B cell (primary cell): Measurements from ENCODE around the gene SNCB. TPM values are rescaled to one million over a fixed set of nuclear protein-coding genes. Genes with fewer than 3 reads are reported as not detected.

Source experiments
- ATAC-seq: fragments of 200-7000 bp; cut with Tn5 transposase; one replicate; pipeline ENCODE4 v1.10.0; 2021; ENCODE audit warnings: low read depth, mild to moderate bottlenecking, moderate number of reproducible peaks, moderate library complexity
- CTCF ChIA-PET: fragments of 350-600 bp; sonication (Branson Sonifier 250); formaldehyde crosslinking; loops from one replicate; lab custom pipeline; 2021; ENCODE audit warnings: antibody characterized with exemption, inconsistent platforms; lab: Charles Lee
- POLR2A ChIA-PET: fragments of 350-600 bp; sonication (Branson Sonifier 250); formaldehyde crosslinking; loops from one replicate; lab custom pipeline; 2021; ENCODE audit warnings: antibody characterized with exemption; lab: Charles Lee
- DNase-seq: peaks from one replicate; pipeline ENCODE4 v3.0.0; 2013
- H2AFZ ChIP-seq: 2 replicates; pipeline ENCODE4 v1.6.1; 2012; ENCODE audit warnings: mild to moderate bottlenecking, low read depth, low read length; ENCODE audit not compliant: insufficient read depth, poor library complexity, severe bottlenecking
- H3K27ac ChIP-seq, 2 donors: 1 replicate in 1 of 2; 2 replicates in 1 of 2; pipeline ENCODE4 v1.5.1; 2012 to 2013; ENCODE audit warnings: low read length in 2 of 2, mild to moderate bottlenecking in 2 of 2, moderate library complexity in 1 of 2
- H3K27me3 ChIP-seq, 4 experiments: fragments of 200-600 bp in 1 of 4; sonication (generic) in 1 of 4; replicated peaks in 1 of 4; 1 replicate in 2 of 4; 2 replicates in 2 of 4; pipeline versions ENCODE4 v1.6.1 to v1.7.0; 2013 to 2016; ENCODE audit warnings: low read length in 3 of 4, mild to moderate bottlenecking in 2 of 4, mixed read lengths in 1 of 4, moderate library complexity in 1 of 4; ENCODE audit not compliant: insufficient read depth in 4 of 4, control insufficient read depth in 3 of 4; ENCODE audit errors: control extremely low read depth in 1 of 4
- H3K36me3 ChIP-seq, 2 experiments: replicated peaks in 1 of 2; 1 replicate in 1 of 2; 2 replicates in 1 of 2; pipeline versions ENCODE4 v1.6.1 to v1.7.1; 2013; ENCODE audit warnings: low read length in 1 of 2; ENCODE audit not compliant: insufficient read depth in 2 of 2, control insufficient read depth in 1 of 2; ENCODE audit errors: control extremely low read depth in 1 of 2, extremely low read depth in 1 of 2
- H3K4me1 ChIP-seq, 2 donors: fragments of 200-600 bp in 1 of 2; sonication (generic) in 1 of 2; 1 replicate in 1 of 2; 2 replicates in 1 of 2; pipeline versions ENCODE4 v1.5.1 to v1.6.1; 2013 to 2017; ENCODE audit warnings: low read length in 2 of 2; ENCODE audit not compliant: control insufficient read depth in 2 of 2, insufficient read depth in 2 of 2
- H3K4me2 ChIP-seq: replicated peaks from 2 replicates; pipeline ENCODE3; 2012; ENCODE audit warnings: mild to moderate bottlenecking, low read depth, low read length; ENCODE audit not compliant: poor library complexity, severe bottlenecking
- H3K4me3 ChIP-seq, 5 experiments: fragments of 200-600 bp in 1 of 5; sonication (generic) in 1 of 5; 1 replicate in 3 of 5; 2 replicates in 2 of 5; pipeline versions ENCODE4 v1.5.1 to v1.7.0; 2011 to 2016; ENCODE audit warnings: low read length in 4 of 5, mild to moderate bottlenecking in 4 of 5, low read depth in 2 of 5, control low read depth in 1 of 5, moderate library complexity in 1 of 5; ENCODE audit not compliant: insufficient read depth in 1 of 5; ENCODE audit errors: control extremely low read depth in 1 of 5, extremely low read depth in 1 of 5
- H3K79me2 ChIP-seq: fragments of 200-600 bp; sonication (generic); one replicate; pipeline ENCODE4 v1.6.0; 2016; ENCODE audit warnings: low read length; ENCODE audit not compliant: control insufficient read depth, insufficient read depth
- H3K9ac ChIP-seq: fragments of 200-600 bp; sonication (generic); 2 replicates; pipeline ENCODE4 v1.6.1; 2017; ENCODE audit warnings: mild to moderate bottlenecking, low read length, moderate library complexity
- H3K9me3 ChIP-seq, 3 donors: one replicate each; pipeline versions ENCODE4 v1.6.1 to v1.7.1; 2013; ENCODE audit warnings: low read length in 2 of 3; ENCODE audit not compliant: control insufficient read depth in 2 of 3, insufficient read depth in 1 of 3; ENCODE audit errors: control extremely low read depth in 1 of 3
- H4K20me1 ChIP-seq: 2 replicates; pipeline ENCODE4 v1.6.0; 2012; ENCODE audit warnings: mild to moderate bottlenecking, low read length; ENCODE audit not compliant: insufficient read depth, control insufficient read depth, poor library complexity, severe bottlenecking
- H3K27ac Mint-ChIP-seq: one replicate; pipeline ENCODE4 v1.8.0; 2021; ENCODE audit warnings: mixed read lengths
- H3K27me3 Mint-ChIP-seq: one replicate; pipeline ENCODE4 v1.8.0; 2021; ENCODE audit warnings: mixed read lengths
- H3K4me1 Mint-ChIP-seq: one replicate; pipeline ENCODE4 v1.8.0; 2021; ENCODE audit warnings: mixed read lengths
- H3K4me3 Mint-ChIP-seq: one replicate; pipeline ENCODE4 v1.8.0; 2021; ENCODE audit warnings: mixed read lengths
- H3K9me3 Mint-ChIP-seq: one replicate; pipeline ENCODE4 v1.8.0; 2022; ENCODE audit warnings: mixed read lengths; ENCODE audit not compliant: insufficient read depth
- EZH2 ChIP-seq: IDR thresholded peaks from 2 replicates; pipeline ENCODE4 v1.6.1; 2012; ENCODE audit warnings: borderline replicate concordance, low read depth, mild to moderate bottlenecking, moderate library complexity, low read length; ENCODE audit not compliant: insufficient read depth, poor library complexity, severe bottlenecking
- WGBS: methylation state at CpG from one replicate; pipeline ENCODE4 v1.1.5; 2013; ENCODE audit warnings: missing lambda C conversion rate; ENCODE audit not compliant: insufficient coverage; 5-methylcytosine and 5-hydroxymethylcytosine counted together
- intact Hi-C: fragments of 100-400 bp; cut with micrococcal nuclease; formaldehyde crosslinking; loops from one replicate; pipeline ENCODE4 v1.10.0; 2022
- polyA plus RNA-seq: library from polyadenylated mRNA; depleted of rRNA; stranded (reverse); fragments of >200 nt; gene quantifications from 2 replicates; pipeline ENCODE4 v1.2.3, GENCODE V29; 2012
- total RNA-seq, 2 donors: library from RNA; stranded (reverse); fragments of 120-200 nt in 1 of 2; gene quantifications; 1 replicate in 1 of 2; 2 replicates in 1 of 2; pipeline versions ENCODE4 v1.2.3 to v1.2.4, GENCODE V29; 2013 to 2022
- TF ChIP-seq, protein P1 (sequence below): fragments of 200-600 bp; IDR thresholded peaks from one replicate; pipeline ENCODE4 v1.8.0; 2022; ENCODE audit warnings: antibody characterized with exemption, mild to moderate bottlenecking

The SNCB gene
- total and polyA plus RNA-seq, 2 donors (not counting 1 experiment from before 2014, with no cell fraction given): 0.09 TPM; not detected in 1

DNA sequence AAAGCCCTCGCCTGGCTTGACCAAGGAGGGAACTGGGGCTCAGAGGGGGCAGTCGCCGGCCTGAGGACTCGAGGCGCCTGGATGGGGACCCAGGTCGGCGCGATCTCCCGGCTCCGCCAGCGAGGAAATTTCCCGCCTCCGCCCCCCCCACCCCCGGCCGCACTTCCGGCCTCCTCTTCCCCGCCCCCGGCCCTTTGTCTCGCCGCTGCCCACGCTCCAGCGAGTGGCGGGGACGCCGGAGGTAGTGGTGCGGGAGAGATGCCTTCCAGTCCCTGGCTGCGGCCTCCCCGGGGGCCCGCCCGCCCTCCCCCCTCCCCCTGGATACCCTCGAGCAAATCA, 19.9 kb downstream of the SNCB start:
- DNase-seq: no peak
- Histone ChIP-seq H3K9me3 (no peaks in the 10 kb centered on the region), H3K36me3 (no peaks in the 10 kb centered on the region), H3K27me3 (peaks cover 0 to 22% (median 8%) of the 10 kb centered on the region in 4 experiments), H3K4me2 (peak overlapping the region; percentile 86), H4K20me1 (no peaks in the 10 kb centered on the region), H3K79me2 (no peaks in the 10 kb centered on the region), H2AFZ (peak overlapping the region; percentile 76), H3K27ac (no peak overlapping the region), H3K9ac (peak overlapping the region; percentile 70), H3K4me1 (peaks cover 4 to 9% of the 10 kb centered on the region in 2 donors), H3K4me3 (peak overlapping the region; percentile 21 to 78 (median 65))
- Mint-ChIP-seq H3K9me3 (no peaks in the 10 kb centered on the region), H3K4me1 (peaks cover 12% of the 10 kb centered on the region), H3K27ac (no peak overlapping the region), H3K4me3 (peak overlapping the region; percentile 82), H3K27me3 (peaks cover 28% of the 10 kb centered on the region)
- no peak for TF ChIP-seq EZH2
- TF ChIP-seq, protein P1, sequence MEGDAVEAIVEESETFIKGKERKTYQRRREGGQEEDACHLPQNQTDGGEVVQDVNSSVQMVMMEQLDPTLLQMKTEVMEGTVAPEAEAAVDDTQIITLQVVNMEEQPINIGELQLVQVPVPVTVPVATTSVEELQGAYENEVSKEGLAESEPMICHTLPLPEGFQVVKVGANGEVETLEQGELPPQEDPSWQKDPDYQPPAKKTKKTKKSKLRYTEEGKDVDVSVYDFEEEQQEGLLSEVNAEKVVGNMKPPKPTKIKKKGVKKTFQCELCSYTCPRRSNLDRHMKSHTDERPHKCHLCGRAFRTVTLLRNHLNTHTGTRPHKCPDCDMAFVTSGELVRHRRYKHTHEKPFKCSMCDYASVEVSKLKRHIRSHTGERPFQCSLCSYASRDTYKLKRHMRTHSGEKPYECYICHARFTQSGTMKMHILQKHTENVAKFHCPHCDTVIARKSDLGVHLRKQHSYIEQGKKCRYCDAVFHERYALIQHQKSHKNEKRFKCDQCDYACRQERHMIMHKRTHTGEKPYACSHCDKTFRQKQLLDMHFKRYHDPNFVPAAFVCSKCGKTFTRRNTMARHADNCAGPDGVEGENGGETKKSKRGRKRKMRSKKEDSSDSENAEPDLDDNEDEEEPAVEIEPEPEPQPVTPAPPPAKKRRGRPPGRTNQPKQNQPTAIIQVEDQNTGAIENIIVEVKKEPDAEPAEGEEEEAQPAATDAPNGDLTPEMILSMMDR: no peak
- WGBS: 4% methylated on average over 11 of the region's 31 CpGs
- ChIA-PET CTCF (interaction anchor here (1.6 kb wide), 1 partner anchor 50 kb away, joined by 6 read pairs; no protein-coding TSS in a partner anchor), POLR2A (no interaction called here)
- intact Hi-C loops: loop anchor here (1.0 to 2.0 kb wide), 2 partner anchors 20 to 37 kb away; partner anchors contain the start of genes EIF4E1B, SNCB and TSPAN17
- peak; percentile 3 for ATAC-seq

DNA sequence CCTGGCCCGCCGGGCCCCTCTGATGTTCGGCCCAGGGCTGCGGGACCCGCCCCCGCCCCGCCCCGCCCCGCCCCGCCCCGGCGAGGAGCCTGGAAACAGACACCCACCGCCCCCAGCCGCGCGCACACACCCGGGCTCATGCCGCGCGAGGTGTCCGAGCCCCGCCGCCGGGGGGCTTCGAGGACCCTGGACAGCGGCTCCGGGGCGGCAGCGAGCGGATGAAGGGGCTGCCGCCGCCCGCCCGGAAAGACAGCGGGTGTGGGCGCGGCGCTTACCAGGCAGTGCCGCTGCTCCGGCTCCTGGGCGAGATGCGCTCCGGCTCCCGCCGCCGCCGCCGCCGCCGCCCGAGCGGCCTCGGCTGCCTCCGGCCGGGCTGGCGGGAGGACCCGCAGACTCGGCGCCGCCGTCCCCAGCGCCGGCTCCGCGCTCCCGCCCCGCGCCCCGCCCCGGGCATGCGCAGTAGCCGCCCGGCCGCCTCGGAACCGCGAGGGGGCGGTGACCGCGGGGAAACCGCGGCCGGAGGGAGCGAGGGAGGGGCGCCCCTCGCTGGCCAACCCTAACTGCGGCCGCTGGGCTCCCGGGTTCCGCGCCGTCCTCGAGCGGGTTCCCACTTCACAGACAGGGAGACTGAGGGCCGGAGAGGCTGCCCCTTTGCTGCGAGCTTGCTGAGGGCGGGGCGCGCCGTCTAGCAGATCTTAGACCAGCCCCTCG, 20.5 kb downstream of the SNCB start, which contains the start of gene GPRIN1:
Gene GPRIN1, minus strand, starts transcription at position 433 of the 711 bp plus-strand sequence. CDS start 10,322 bp downstream, outside the sequence.
- Histone ChIP-seq H2AFZ (peak within 1 kb of the TSS; percentile 76), H3K9ac (peak within 1 kb of the TSS; percentile 70), H3K9me3 (no peaks in the 10 kb centered on the region), H3K79me2 (no peaks in the 10 kb centered on the region), H3K4me3 (peak within 1 kb of the TSS; percentile 21 to 78 (median 65)), H4K20me1 (no peaks in the 10 kb centered on the region), H3K4me1 (peaks cover 4 to 9% of the 10 kb centered on the region in 2 donors), H3K27me3 (peaks cover 0 to 22% (median 8%) of the 10 kb centered on the region in 4 experiments), H3K4me2 (peak within 1 kb of the TSS; percentile 86), H3K27ac (no peak within 1 kb of the TSS), H3K36me3 (no peaks in the 10 kb centered on the region)
- ChIA-PET CTCF (interaction anchor here (1.6 kb wide), 1 partner anchor 51 kb away, joined by 6 read pairs; no protein-coding TSS in a partner anchor), POLR2A (no interaction called here)
- H3K9me3 Mint-ChIP-seq: no peaks in the 10 kb centered on the region
- DNase-seq: peak; percentile 82
- TF ChIP-seq EZH2: no peak
- TF ChIP-seq, protein P1: peak; percentile 17
- intact Hi-C loops: loop anchor here (1.0 to 2.0 kb wide), 3 partner anchors 21 to 194 kb away; partner anchors contain the start of genes CLTB, EIF4E1B, SNCB and TSPAN17
- ATAC-seq: peak; percentile 78
- H3K4me1 Mint-ChIP-seq: peaks cover 12% of the 10 kb centered on the region
- H3K27ac Mint-ChIP-seq: peak within 1 kb of the TSS; percentile 91
- under 1% methylated on average over 99 of the region's 101 CpGs for WGBS
- peaks cover 24% of the 10 kb centered on the region for H3K27me3 Mint-ChIP-seq
- peak within 1 kb of the TSS; percentile 98 for H3K4me3 Mint-ChIP-seq
